Ishikawa (cell line): ENCODE results near the gene IER2.

Experiments
- CEBPB ChIP-seq: IDR thresholded peaks from 2 replicates; pipeline ENCODE4 v1.6.1; 2012
- CREB1 ChIP-seq: IDR thresholded peaks from 2 replicates; pipeline ENCODE4 v1.6.1; 2012; ENCODE audit warnings: low read depth
- EGR1 ChIP-seq: IDR thresholded peaks from 2 replicates; pipeline ENCODE4 v1.6.1; 2012
- EP300 ChIP-seq: IDR thresholded peaks from 2 replicates; pipeline ENCODE4 v1.6.1; 2012; ENCODE audit warnings: borderline replicate concordance
- FOXM1 ChIP-seq: IDR thresholded peaks from 2 replicates; pipeline ENCODE4 v1.6.1; 2012; ENCODE audit warnings: low read depth, borderline replicate concordance
- NFIC ChIP-seq: IDR thresholded peaks from 2 replicates; pipeline ENCODE4 v1.6.1; 2012
- RAD21 ChIP-seq: IDR thresholded peaks from 2 replicates; pipeline ENCODE4 v1.6.1; 2012; ENCODE audit warnings: low read depth
- REST ChIP-seq: IDR thresholded peaks from 2 replicates; pipeline ENCODE4 v1.6.1; 2012; ENCODE audit warnings: low read depth, mild to moderate bottlenecking
- TAF1 ChIP-seq: IDR thresholded peaks from 2 replicates; pipeline ENCODE4 v1.6.1; 2012; ENCODE audit warnings: low read depth, mild to moderate bottlenecking
- TCF12 ChIP-seq: IDR thresholded peaks from 2 replicates; pipeline ENCODE4 v1.6.1; 2012; ENCODE audit warnings: low read depth
- TEAD4 ChIP-seq: IDR thresholded peaks from 2 replicates; pipeline ENCODE4 v1.6.1; 2012
- USF1 ChIP-seq: IDR thresholded peaks from 2 replicates; pipeline ENCODE4 v1.6.1; 2012
- YY1 ChIP-seq: IDR thresholded peaks from 2 replicates; pipeline ENCODE4 v1.6.1; 2012; ENCODE audit warnings: low read depth
- ZBTB7A ChIP-seq: IDR thresholded peaks from 2 replicates; pipeline ENCODE4 v1.6.1; 2012; ENCODE audit warnings: low read depth
- TF ChIP-seq, protein P1 (sequence below): IDR thresholded peaks from 2 replicates; pipeline ENCODE4 v1.6.1; 2012

The IER2 gene

GRCh38 chr19:13103581-13104359 is 46.4 kb upstream of the IER2 start:
- TF ChIP-seq USF1 (no peak), EGR1 (no peak), YY1 (no peak), RAD21 (no peak), REST (no peak), TAF1 (no peak), CREB1 (no peak), TEAD4 (no peak), FOXM1 (no peak), ZBTB7A (no peak), NFIC (no peak), EP300 (no peak), CEBPB (no peak), TCF12 (no peak)
- TF ChIP-seq, protein P1, sequence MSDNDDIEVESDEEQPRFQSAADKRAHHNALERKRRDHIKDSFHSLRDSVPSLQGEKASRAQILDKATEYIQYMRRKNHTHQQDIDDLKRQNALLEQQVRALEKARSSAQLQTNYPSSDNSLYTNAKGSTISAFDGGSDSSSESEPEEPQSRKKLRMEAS, result no peak

DNA sequence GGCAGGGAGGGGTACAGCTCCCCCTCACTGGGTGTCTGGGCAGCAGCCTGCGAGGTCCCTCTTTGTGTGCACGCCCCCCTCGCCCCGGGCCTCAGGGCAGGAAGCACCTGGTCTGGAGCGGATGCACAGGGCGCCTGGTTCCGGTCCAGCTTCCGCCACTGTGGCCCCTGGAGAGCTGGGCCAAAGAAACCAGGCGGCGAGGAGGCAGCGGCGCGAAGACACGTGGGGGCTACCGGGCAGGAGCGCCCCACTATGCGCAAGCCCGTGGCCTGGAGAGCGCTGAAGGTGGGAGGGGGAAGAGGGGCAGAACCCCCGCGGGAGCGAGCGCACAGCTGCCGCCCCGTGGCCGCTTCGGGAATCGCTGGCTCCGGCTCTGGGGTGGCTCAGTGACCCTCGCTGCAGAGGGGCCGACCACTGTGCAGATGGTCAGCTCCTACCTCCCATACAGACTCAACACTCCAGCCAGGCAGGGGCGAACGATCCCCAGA is 45.8 kb upstream of the IER2 start:
- no peak for TF ChIP-seq FOXM1
- TF ChIP-seq, protein P1, result no peak
- no peak for TF ChIP-seq CREB1
- no peak for TF ChIP-seq EGR1
- TF ChIP-seq REST, result no peak
- TF ChIP-seq ZBTB7A, result no peak
- TF ChIP-seq YY1, result no peak
- TF ChIP-seq NFIC, result no peak

GRCh38 chr19:13104848-13105711 is 45.1 kb upstream of the IER2 start:
- TF ChIP-seq NFIC (no peak), TAF1 (no peak)

DNA sequence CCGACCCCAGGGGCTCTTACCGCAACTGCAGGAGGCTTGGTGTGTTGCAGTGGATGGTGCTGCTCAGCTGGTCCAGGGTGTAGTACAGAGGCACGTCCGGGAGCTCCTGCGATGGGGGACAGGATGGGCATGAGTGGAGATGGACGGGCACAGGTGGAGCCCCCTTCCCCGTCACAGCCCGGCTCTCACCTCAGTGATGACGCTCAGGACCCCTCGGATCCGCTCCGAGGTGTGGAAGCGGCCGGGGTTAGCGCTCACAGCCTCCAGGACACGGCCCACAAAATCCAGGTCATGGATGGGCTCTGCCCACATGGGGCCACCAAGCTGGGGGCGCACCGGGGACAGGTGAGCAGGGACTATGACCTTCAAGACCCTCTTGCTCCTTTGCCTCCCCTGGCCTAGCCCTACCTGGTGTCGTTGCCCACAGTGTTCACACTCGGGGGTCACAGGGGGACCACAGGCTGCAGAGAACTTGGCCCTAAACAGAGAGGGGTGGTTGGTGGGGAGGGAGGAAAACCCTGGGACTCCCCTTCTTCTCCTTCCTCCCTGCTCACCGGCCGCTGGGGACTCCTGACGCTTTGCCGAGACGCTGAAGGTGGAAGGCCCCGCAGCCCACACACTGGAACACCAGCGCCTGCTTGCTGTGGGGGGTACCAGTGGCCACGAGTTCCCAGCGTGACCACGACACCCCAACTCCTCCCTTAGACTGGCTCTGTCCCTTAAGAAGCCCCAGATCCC is 40.7 kb upstream of the IER2 start:
- TF ChIP-seq USF1, result no peak

- TF ChIP-seq CEBPB (no peak), TEAD4 (no peak), REST (no peak), YY1 (no peak), FOXM1 (no peak), RAD21 (no peak), TCF12 (no peak), TAF1 (no peak), USF1 (no peak), NFIC (no peak), EP300 (no peak), EGR1 (no peak), ZBTB7A (no peak)
Observed at GRCh38 chr19:13110099-13110610, 40.1 kb upstream of the IER2 start.
